GM18870 (cell line): ENCODE measurements around the gene RAB4B.
"Not testable (repeated sequence)": the region's sequence is repeated elsewhere in the genome, so short reads cannot be mapped to it uniquely, and the experiment has no call there.

Experiments
- ATAC-seq: cut with Tn5 transposase; IDR thresholded peaks from one replicate; pipeline ENCODE4 v1.9.1; 2021; ENCODE audit warnings: moderate library complexity; ENCODE audit not compliant: unreplicated experiment

RAB4B gene

GRCh38 chr19:40750058-40750873 lies 27.8 kb upstream of the RAB4B start, which contains the start of gene ACTMAP:
TSS of gene ACTMAP (minus strand) at chr19:40750477. CDS start at chr19:40749803, 674 bp downstream.
- ATAC-seq = peak; percentile 83

GRCh38 chr19:40750874-40751537 lies 27.0 kb upstream of the RAB4B start, which contains the start of gene SNRPA:
TSS of gene SNRPA (plus strand) at chr19:40751203. CDS start at chr19:40751409, 206 bp downstream.
- peak; percentile 67 for ATAC-seq

GRCh38 chr19:40752257-40752781 lies 25.7 kb upstream of the RAB4B start:
- no peak for ATAC-seq

- ATAC-seq = no peak
These were observed 23.3 kb upstream of the RAB4B start for GRCh38 chr19:40754611-40755247.

GRCh38 chr19:40755248-40755624 lies 22.8 kb upstream of the RAB4B start:
- ATAC-seq = no peak

GRCh38 chr19:40755791-40756190 lies 22.3 kb upstream of the RAB4B start:
- ATAC-seq = no peak

GRCh38 chr19:40756502-40757110 lies 21.4 kb upstream of the RAB4B start:
- ATAC-seq = no peak

- no peak for ATAC-seq
These were observed 19.6 kb upstream of the RAB4B start for GRCh38 chr19:40758491-40758890.

- ATAC-seq = no peak
These were observed 18.7 kb upstream of the RAB4B start for GRCh38 chr19:40759352-40759751.

- ATAC-seq = no peak
These were observed 15.1 kb upstream of the RAB4B start for GRCh38 chr19:40762754-40763470.

- no peak for ATAC-seq
These were observed 14.5 kb upstream of the RAB4B start for GRCh38 chr19:40763526-40763925.

- ATAC-seq = no peak
These were observed 14.1 kb upstream of the RAB4B start for GRCh38 chr19:40763963-40764362.

GRCh38 chr19:40766385-40766784 lies 11.7 kb upstream of the RAB4B start:
- not testable (repeated sequence) for ATAC-seq

GRCh38 chr19:40768869-40769268 lies 9.2 kb upstream of the RAB4B start:
- no peak for ATAC-seq

- ATAC-seq = not testable (repeated sequence)
These were observed 6.8 kb upstream of the RAB4B start for GRCh38 chr19:40771101-40771862.

- no peak for ATAC-seq
These were observed 3.0 kb upstream of the RAB4B start, which contains the start of gene MIA for GRCh38 chr19:40774916-40775631. TSS of gene MIA (plus strand) at chr19:40775521. CDS start at chr19:40775543, 22 bp downstream.

GRCh38 chr19:40775632-40776022 lies 2.4 kb upstream of the RAB4B start:
- no peak for ATAC-seq

GRCh38 chr19:40776364-40776763 lies 1.7 kb upstream of the RAB4B start:
- ATAC-seq = no peak
